H9 (cell line): ENCODE measurements around the gene EDC3. TPM values are rescaled to one million over a fixed set of nuclear protein-coding genes. Genes with fewer than 3 reads are reported as not detected.

Experiments used
- DNase-seq: peaks from one replicate; pipeline ENCODE4 v3.0.0-alpha.2; 2017
- H2AFZ ChIP-seq: one replicate; pipeline ENCODE4 v1.6.1; 2013; ENCODE audit warnings: mild to moderate bottlenecking, low read length, control low read depth, moderate library complexity
- H2AK5ac ChIP-seq: 2 replicates; pipeline ENCODE4 v1.6.1; 2013; ENCODE audit warnings: low read length, control low read depth, mixed read lengths; ENCODE audit not compliant: insufficient read length
- H2BK120ac ChIP-seq: one replicate; pipeline ENCODE4 v1.6.1; 2013; ENCODE audit warnings: low read depth, mild to moderate bottlenecking, low read length, control low read depth, inconsistent platforms; ENCODE audit not compliant: poor library complexity, severe bottlenecking
- H2BK12ac ChIP-seq: 2 replicates; pipeline ENCODE4 v1.6.1; 2013; ENCODE audit warnings: low read length, control low read depth, mixed read lengths, low read depth; ENCODE audit not compliant: insufficient read length
- H2BK15ac ChIP-seq: 2 replicates; pipeline ENCODE4 v1.6.1; 2013; ENCODE audit warnings: low read depth, low read length, control low read depth
- H2BK20ac ChIP-seq: one replicate; pipeline ENCODE4 v1.6.1; 2013; ENCODE audit warnings: low read depth, mild to moderate bottlenecking, low read length, control low read depth, inconsistent platforms; ENCODE audit not compliant: poor library complexity, severe bottlenecking
- H2BK5ac ChIP-seq: 2 replicates; pipeline ENCODE4 v1.6.1; 2013; ENCODE audit warnings: low read length, control low read depth, mixed read lengths; ENCODE audit not compliant: insufficient read length
- H3K14ac ChIP-seq: 2 replicates; pipeline ENCODE4 v1.6.1; 2013; ENCODE audit warnings: low read length, control low read depth; ENCODE audit not compliant: insufficient read depth
- H3K18ac ChIP-seq: 2 replicates; pipeline ENCODE4 v1.6.1; 2013; ENCODE audit warnings: low read depth, mild to moderate bottlenecking, mixed read lengths, low read length, control low read depth; ENCODE audit not compliant: insufficient read length
- H3K23ac ChIP-seq: 2 replicates; pipeline ENCODE4 v1.6.1; 2013; ENCODE audit warnings: low read length, control low read depth, mixed read lengths, low read depth; ENCODE audit not compliant: insufficient read length
- H3K23me2 ChIP-seq: 2 replicates; pipeline ENCODE4 v1.6.1; 2013; ENCODE audit warnings: low read depth, mild to moderate bottlenecking, mixed read lengths, low read length, control low read depth; ENCODE audit not compliant: insufficient read length, poor library complexity, severe bottlenecking
- H3K27ac ChIP-seq: 2 replicates; pipeline ENCODE4 v1.5.1; 2013; ENCODE audit warnings: low read length, control low read depth, mixed read lengths, low read depth; ENCODE audit not compliant: insufficient read length
- H3K27me3 ChIP-seq: 2 replicates; pipeline ENCODE4 v1.6.1; 2013; ENCODE audit warnings: low read length, control low read depth, inconsistent platforms; ENCODE audit not compliant: insufficient read depth
- H3K4ac ChIP-seq: 2 replicates; pipeline ENCODE4 v1.6.1; 2013; ENCODE audit warnings: low read depth, mild to moderate bottlenecking, control low read depth, inconsistent platforms, low read length, moderate library complexity
- H3K4me1 ChIP-seq: 2 replicates; pipeline ENCODE4 v1.6.1; 2013; ENCODE audit warnings: low read length, control low read depth, inconsistent platforms; ENCODE audit not compliant: insufficient read depth
- H3K4me2 ChIP-seq: 2 replicates; pipeline ENCODE4 v1.6.1; 2013; ENCODE audit warnings: low read length, control low read depth, mixed read lengths; ENCODE audit not compliant: insufficient read length, insufficient read depth
- H3K56ac ChIP-seq: 2 replicates; pipeline ENCODE4 v1.6.1; 2013; ENCODE audit warnings: low read depth, mild to moderate bottlenecking, mixed read lengths, low read length, control low read depth; ENCODE audit not compliant: insufficient read length
- H3K79me1 ChIP-seq: 2 replicates; pipeline ENCODE4 v1.6.1; 2013; ENCODE audit warnings: low read depth, mild to moderate bottlenecking, moderate library complexity, low read length, control low read depth, inconsistent platforms; ENCODE audit not compliant: insufficient read depth, poor library complexity, severe bottlenecking
- H3K79me2 ChIP-seq: 2 replicates; pipeline ENCODE4 v1.6.1; 2013; ENCODE audit warnings: low read length, control low read depth, inconsistent platforms; ENCODE audit not compliant: insufficient read depth
- H3K9ac ChIP-seq: 2 replicates; pipeline ENCODE4 v1.6.1; 2013; ENCODE audit warnings: low read length, control low read depth, mixed read lengths; ENCODE audit not compliant: insufficient read length; ENCODE audit errors: extremely low read depth
- H3K9me3 ChIP-seq: one replicate; pipeline ENCODE4 v1.6.1; 2013; ENCODE audit warnings: low read depth, low read length, inconsistent platforms; ENCODE audit not compliant: control insufficient read depth
- H3T11ph ChIP-seq: one replicate; pipeline ENCODE4 v1.6.1; 2013; ENCODE audit warnings: mild to moderate bottlenecking, low read length, control low read depth, inconsistent platforms
- H4K20me1 ChIP-seq: one replicate; pipeline ENCODE4 v1.6.1; 2013; ENCODE audit not compliant: control insufficient read depth, insufficient read length, insufficient read depth
- H4K5ac ChIP-seq: 2 replicates; pipeline ENCODE4 v1.6.1; 2013; ENCODE audit warnings: low read depth, mild to moderate bottlenecking, mixed read lengths, low read length, control low read depth; ENCODE audit not compliant: insufficient read length
- H4K8ac ChIP-seq: replicated peaks from 2 replicates; pipeline ENCODE4 v1.6.1; 2013; ENCODE audit warnings: low read length, control low read depth, mixed read lengths, low read depth; ENCODE audit not compliant: insufficient read length
- H4K91ac ChIP-seq: 2 replicates; pipeline ENCODE4 v1.6.1; 2013; ENCODE audit warnings: low read depth, mild to moderate bottlenecking, moderate library complexity, mixed read lengths, low read length, control low read depth; ENCODE audit not compliant: insufficient read length
- H3K27ac Mint-ChIP-seq, 3 experiments: 2 replicates in 2 of 3; 3 replicates in 1 of 3; pipeline ENCODE4 v1.8.0; 2020 to 2021; ENCODE audit warnings: mixed read lengths in 3 of 3, mild to moderate bottlenecking in 1 of 3, moderate library complexity in 1 of 3
- H3K27me3 Mint-ChIP-seq: 2 replicates; pipeline ENCODE4 v1.8.0; 2021; ENCODE audit warnings: low read depth, mild to moderate bottlenecking, moderate library complexity, mixed read lengths
- H3K36me3 Mint-ChIP-seq, 3 experiments: 2 replicates in 2 of 3; 3 replicates in 1 of 3; pipeline ENCODE4 v1.8.0; 2020 to 2021; ENCODE audit warnings: low read depth in 3 of 3, mixed read lengths in 3 of 3; ENCODE audit not compliant: insufficient read depth in 1 of 3
- H3K4me1 Mint-ChIP-seq, 2 experiments: 2 replicates each; pipeline ENCODE4 v1.8.0; 2020; ENCODE audit warnings: mixed read lengths in 2 of 2
- H3K4me3 Mint-ChIP-seq, 2 experiments: 2 replicates in 1 of 2; 3 replicates in 1 of 2; pipeline ENCODE4 v1.8.0; 2020 to 2021; ENCODE audit warnings: mild to moderate bottlenecking in 2 of 2, mixed read lengths in 2 of 2, moderate library complexity in 1 of 2
- H3K9me3 Mint-ChIP-seq, 2 experiments: 2 replicates in 1 of 2; 3 replicates in 1 of 2; pipeline ENCODE4 v1.8.0; 2020; ENCODE audit warnings: mild to moderate bottlenecking in 2 of 2, mixed read lengths in 2 of 2, moderate library complexity in 1 of 2
- WGBS: extraction: QIAGEN DNeasy Blood & Tissue Kit; methylation state at CpG from one replicate; pipeline ENCODE4 v1.1.7; 2013; ENCODE audit warnings: missing lambda C conversion rate, low lambda C conversion rate, mixed read lengths; ENCODE audit not compliant: insufficient read length; ENCODE audit errors: extremely low coverage; 5-methylcytosine and 5-hydroxymethylcytosine counted together
- total RNA-seq: library from RNA; stranded (reverse); gene quantifications from 2 replicates; pipeline ENCODE4 v1.2.1, GENCODE V29; 2021
- TF ChIP-seq, protein P1 (sequence below): fragments of 200-600 bp; sonication (generic); conservative IDR thresholded peaks from 3 replicates; pipeline ENCODE4 v1.8.0; 2021; ENCODE audit warnings: antibody characterized with exemption, mild to moderate bottlenecking

Gene EDC3
- total RNA-seq, 1 experiment from 2014 or later = 60.5 TPM

DNA sequence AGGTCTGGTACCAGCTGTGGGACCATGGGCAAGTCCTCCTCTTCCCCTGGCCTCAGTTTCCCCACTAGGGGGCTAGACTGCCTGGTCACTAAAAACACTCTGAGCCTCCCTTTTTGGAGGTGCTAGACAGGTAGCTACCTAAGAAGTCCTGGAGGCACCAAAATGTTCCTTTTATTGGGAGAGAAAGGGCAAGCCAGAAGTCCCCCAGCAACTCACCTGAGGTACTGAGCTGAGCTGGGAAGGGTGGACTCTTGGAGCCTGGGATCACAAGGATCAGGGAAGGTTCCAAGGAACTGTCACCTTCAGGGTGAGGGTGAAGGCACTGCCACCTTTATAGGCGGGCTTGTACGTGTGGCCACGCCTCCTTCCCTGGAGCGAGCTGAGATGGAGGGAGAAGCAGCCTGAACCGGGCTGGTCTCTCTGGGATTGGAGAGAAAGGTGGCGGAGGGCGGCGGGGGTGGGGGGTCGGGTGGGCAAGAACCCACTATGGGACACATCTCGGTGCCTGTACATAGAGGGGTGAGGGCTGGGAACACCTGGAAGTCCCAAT, 29.5 kb upstream of the EDC3 start, which contains the start of gene CYP1A1:
CYP1A1 (minus strand) TSS at position 304 of the 550 bp plus-strand sequence. CDS start 2,431 bp downstream, outside the sequence.
- DNase-seq = peak; percentile 66
- no peak within 1 kb of the TSS for H3K9ac ChIP-seq

More for the DNA sequence above, 29.5 kb upstream of the EDC3 start, which contains the start of gene CYP1A1:
- H2BK20ac ChIP-seq = no peak within 1 kb of the TSS
- Mint-ChIP-seq H3K4me3 (peak within 1 kb of the TSS; percentile 59 to 80), H3K27ac (no peak within 1 kb of the TSS), H3K4me1 (peaks cover 12% of the 10 kb centered on the region in 2 experiments), H3K36me3 (no peaks in the 10 kb centered on the region; a peak in 2 of 7 replicates), H3K9me3 (peaks cover 6 to 12% of the 10 kb centered on the region in 2 experiments), H3K27me3 (peaks cover 76% of the 10 kb centered on the region)
- no peak within 1 kb of the TSS for H2AK5ac ChIP-seq
- no peak within 1 kb of the TSS for H2BK5ac ChIP-seq
- no peaks in the 10 kb centered on the region; the same call in 1 of the 2 replicates for H3K4me1 ChIP-seq
- no peak within 1 kb of the TSS for H3T11ph ChIP-seq
- H3K18ac ChIP-seq = no peak within 1 kb of the TSS
- no peak within 1 kb of the TSS for H4K5ac ChIP-seq
- no peak within 1 kb of the TSS for H4K91ac ChIP-seq
- H2BK120ac ChIP-seq = no peak within 1 kb of the TSS
- TF ChIP-seq, protein P1, sequence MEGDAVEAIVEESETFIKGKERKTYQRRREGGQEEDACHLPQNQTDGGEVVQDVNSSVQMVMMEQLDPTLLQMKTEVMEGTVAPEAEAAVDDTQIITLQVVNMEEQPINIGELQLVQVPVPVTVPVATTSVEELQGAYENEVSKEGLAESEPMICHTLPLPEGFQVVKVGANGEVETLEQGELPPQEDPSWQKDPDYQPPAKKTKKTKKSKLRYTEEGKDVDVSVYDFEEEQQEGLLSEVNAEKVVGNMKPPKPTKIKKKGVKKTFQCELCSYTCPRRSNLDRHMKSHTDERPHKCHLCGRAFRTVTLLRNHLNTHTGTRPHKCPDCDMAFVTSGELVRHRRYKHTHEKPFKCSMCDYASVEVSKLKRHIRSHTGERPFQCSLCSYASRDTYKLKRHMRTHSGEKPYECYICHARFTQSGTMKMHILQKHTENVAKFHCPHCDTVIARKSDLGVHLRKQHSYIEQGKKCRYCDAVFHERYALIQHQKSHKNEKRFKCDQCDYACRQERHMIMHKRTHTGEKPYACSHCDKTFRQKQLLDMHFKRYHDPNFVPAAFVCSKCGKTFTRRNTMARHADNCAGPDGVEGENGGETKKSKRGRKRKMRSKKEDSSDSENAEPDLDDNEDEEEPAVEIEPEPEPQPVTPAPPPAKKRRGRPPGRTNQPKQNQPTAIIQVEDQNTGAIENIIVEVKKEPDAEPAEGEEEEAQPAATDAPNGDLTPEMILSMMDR = no peak
- no peak within 1 kb of the TSS for H3K4ac ChIP-seq
- no peak within 1 kb of the TSS for H2BK12ac ChIP-seq
- H3K79me1 ChIP-seq = no peaks in the 10 kb centered on the region
- H3K4me2 ChIP-seq = peak within 1 kb of the TSS; percentile 79
- no peak within 1 kb of the TSS for H2AFZ ChIP-seq
- no CpG with 5 or more reads among the region's 10 CpGs for WGBS
- H3K23me2 ChIP-seq = peaks cover 12% of the 10 kb centered on the region
- H3K79me2 ChIP-seq = no peaks in the 10 kb centered on the region
- no peaks in the 10 kb centered on the region for H3K9me3 ChIP-seq
- H4K20me1 ChIP-seq = no peaks in the 10 kb centered on the region
- H3K27me3 ChIP-seq = peaks cover 7% of the 10 kb centered on the region; the same call in 1 of the 2 replicates
- no peak within 1 kb of the TSS for H3K27ac ChIP-seq
- no peak within 1 kb of the TSS; the same call in 1 of the 2 replicates for H3K14ac ChIP-seq
- no peak within 1 kb of the TSS for H2BK15ac ChIP-seq
- H3K56ac ChIP-seq = no peak within 1 kb of the TSS
- H4K8ac ChIP-seq = no peak within 1 kb of the TSS
- no peak within 1 kb of the TSS for H3K23ac ChIP-seq
